SK-N-SH treated with all-trans-retinoic acid at 6 μM for 48 hours (cell line): ENCODE results near the gene OPRL1.

Source experiments
- CREB5 ChIP-seq: fragments of 250-450 bp; sonication (Bioruptor Pico); IDR thresholded peaks from 2 replicates; pipeline ENCODE4 v1.5.1; 2020; ENCODE audit warnings: low read depth, mild to moderate bottlenecking, moderate library complexity
- ZFP3 ChIP-seq: fragments of 250-450 bp; sonication (Bioruptor Pico); IDR thresholded peaks from 2 replicates; pipeline ENCODE4 v1.5.0; 2020; ENCODE audit warnings: mild to moderate bottlenecking, moderate library complexity

GRCh38 chr20:64106435-64106961 lies 26.6 kb downstream of the OPRL1 start:
- no peak for TF ChIP-seq ZFP3
- no peak for TF ChIP-seq CREB5 (CRISPR knock-in tag)
